NCI-H226 (cell line): ENCODE measurements around the gene F2RL1.
"Not testable (repeated sequence)": the region's sequence is repeated elsewhere in the genome, so short reads cannot be mapped to it uniquely, and the experiment has no call there.

Experiments
- DNase-seq: peaks from one replicate; pipeline ENCODE4 v3.0.0-alpha.2; 2015

Gene F2RL1

DNA sequence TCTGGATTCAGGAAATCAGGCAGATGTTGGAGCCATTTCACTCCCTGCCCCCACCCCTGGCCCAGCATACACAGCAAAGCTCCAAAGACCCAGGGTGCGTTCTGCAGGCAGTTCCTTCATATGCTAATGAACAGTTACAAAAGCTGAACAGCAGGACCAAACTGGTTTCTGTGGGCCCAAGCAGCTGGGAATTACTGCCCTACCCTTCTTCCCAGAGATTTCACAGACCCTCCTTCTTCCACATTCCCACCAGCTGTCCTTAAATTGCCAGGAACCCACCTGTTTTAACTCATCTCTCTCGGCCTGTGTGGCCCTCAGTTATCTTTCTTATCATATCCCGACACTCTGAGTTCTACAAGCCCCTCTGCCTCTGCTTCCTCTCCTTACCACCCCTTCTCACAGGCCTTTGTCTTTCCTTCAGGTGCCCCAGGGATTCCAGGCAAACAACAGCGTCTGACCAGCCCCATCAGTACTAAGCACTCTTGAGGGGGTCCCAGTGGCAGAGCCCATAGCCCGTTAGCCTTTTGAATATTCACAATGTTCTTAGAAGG lies 10.6 kb upstream of the F2RL1 start:
- no peak for DNase-seq

GRCh38 chr5:76809141-76809540 lies 9.7 kb upstream of the F2RL1 start:
- no peak for DNase-seq

- no peak for DNase-seq
These were observed 8.6 kb upstream of the F2RL1 start for GRCh38 chr5:76810236-76810635.

- DNase-seq: no peak
These were observed 7.6 kb upstream of the F2RL1 start for GRCh38 chr5:76811214-76811613.

DNA sequence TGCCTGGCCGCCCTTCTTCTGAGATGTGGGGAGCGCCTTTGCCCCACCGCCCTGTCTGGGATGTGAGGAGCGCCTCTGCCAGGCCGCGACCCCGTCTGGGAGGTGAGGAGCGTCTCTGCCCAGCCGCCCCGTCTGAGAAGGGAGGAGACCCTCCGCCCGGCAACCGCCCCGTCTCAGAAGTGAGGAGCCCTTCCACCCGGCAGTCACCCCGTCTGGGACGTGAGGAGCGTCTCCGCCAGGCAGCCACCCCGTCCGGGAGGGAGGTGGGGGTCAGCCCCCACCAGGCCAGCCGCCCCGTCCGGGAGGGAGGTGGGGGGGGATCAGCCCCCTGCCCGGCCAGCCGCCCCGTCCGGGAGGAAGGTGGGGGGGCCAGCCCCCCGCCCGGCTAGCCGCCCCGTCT lies 6.6 kb upstream of the F2RL1 start:
- not testable (repeated sequence) for DNase-seq

DNA sequence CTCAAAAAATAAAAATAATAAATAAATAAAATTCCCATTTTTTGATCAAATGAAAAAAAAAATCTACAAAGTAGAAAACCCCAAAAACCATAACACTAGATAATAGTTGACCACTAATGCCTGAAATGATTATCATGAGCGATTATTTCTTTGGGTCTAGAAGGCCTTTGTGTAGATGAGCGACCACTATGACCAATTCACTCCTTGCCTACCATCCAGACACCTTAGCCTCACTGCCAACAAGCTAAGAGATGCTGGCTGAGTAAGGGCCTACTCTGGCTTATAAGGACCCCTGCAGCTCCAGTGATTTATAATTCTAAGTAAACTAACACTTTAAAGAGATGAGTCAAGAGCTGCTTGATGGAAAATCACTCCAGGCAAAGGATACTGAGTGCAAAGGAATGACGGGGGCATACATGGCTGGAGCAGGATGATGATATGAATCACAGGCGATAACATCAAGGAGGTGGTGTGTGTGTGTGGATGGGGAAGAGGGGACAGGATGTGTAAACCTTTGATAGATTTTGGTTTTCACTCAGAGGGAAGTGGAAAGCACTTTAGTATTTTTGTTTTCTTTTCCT lies 4.8 kb upstream of the F2RL1 start:
- peak; percentile 81 for DNase-seq

GRCh38 chr5:76816110-76816831 lies 2.6 kb upstream of the F2RL1 start:
- DNase-seq: no peak

GRCh38 chr5:76819851-76820525 lies 1.2 kb downstream of the F2RL1 start:
- DNase-seq: no peak

DNA sequence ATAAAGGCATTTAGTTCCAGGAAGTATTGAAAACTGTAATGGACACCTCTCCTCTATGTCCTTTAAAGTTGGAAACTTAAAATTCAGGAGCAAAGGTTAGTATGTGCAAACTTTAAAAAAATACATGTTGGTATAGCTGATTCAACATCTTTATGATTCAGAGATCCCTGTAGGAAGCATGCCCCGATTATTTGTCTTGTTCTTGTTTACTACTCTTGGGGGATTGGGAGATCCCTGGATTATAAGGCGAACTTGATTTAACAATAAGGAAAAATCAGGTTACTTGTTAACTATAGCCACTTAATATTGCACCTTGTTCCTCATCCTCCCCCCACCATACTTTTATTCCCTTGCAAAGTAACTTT lies 1.7 kb downstream of the F2RL1 start:
- no peak for DNase-seq

DNA sequence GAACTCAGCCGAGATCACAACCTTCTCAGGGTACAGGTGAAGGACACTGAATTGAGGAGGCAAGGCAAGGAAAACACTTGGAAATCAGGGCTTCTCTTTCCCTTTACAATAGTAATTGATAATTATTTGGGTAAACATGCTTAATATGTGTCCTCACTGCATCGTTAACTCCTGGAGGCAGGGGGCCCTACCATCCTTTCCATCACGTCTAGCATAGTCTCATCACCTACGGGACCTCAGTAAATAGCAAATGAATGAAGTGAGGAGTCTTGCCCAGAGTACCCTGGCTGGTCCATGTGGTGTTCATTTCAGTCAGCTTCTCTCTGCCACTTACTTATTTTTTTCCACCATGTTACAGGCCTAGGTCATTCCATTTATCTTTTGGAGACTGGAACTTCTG lies 2.3 kb downstream of the F2RL1 start:
- no peak for DNase-seq

- DNase-seq: not testable (repeated sequence)
These were observed 3.4 kb downstream of the F2RL1 start for GRCh38 chr5:76822105-76822731.

GRCh38 chr5:76826416-76826815 lies 7.6 kb downstream of the F2RL1 start:
- not testable (repeated sequence) for DNase-seq

GRCh38 chr5:76831110-76831452 lies 12.3 kb downstream of the F2RL1 start:
- peak; percentile 56 for DNase-seq

DNA sequence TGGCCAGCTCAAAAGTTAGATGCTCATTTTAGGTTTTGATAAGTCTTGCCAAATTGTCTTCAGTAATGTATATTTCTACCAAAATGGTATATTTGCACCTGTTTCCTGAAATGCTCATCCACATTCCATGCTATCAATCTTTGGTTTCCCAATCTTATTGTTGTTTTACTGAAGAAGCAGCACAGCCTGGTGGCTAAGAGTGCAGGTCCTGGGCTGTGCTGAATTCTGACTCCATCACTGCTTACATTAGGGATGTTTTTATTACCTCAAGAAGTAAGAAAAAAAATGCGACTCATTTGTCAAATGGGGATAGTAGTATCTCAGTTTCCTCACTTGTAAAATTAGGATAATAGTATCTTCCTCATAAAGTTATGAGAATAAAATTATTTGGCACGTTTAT lies 17.4 kb downstream of the F2RL1 start:
- DNase-seq: no peak

DNA sequence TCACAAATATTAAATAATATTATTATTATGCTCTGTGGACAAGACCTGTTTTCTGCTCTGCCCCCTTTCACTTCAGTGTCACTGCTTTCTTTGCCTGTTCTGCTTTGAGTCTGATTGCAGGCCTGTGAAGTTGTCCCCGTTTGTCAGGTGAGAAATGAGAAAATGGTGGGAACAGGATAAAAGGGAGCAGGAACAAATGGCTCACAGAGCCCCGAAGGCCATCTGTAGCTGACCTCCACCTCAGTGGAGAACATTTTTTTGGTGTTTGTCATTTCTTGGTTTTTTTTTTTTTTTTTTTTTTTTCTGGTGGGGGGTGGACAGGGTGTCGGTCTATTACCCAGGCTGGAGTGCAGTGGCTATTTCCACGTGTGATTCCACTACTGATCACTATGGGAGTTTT lies 17.8 kb downstream of the F2RL1 start:
- no peak for DNase-seq

GRCh38 chr5:76838481-76839261 lies 19.8 kb downstream of the F2RL1 start:
- DNase-seq: no peak

GRCh38 chr5:76841361-76841760 lies 22.5 kb downstream of the F2RL1 start:
- DNase-seq: no peak

DNA sequence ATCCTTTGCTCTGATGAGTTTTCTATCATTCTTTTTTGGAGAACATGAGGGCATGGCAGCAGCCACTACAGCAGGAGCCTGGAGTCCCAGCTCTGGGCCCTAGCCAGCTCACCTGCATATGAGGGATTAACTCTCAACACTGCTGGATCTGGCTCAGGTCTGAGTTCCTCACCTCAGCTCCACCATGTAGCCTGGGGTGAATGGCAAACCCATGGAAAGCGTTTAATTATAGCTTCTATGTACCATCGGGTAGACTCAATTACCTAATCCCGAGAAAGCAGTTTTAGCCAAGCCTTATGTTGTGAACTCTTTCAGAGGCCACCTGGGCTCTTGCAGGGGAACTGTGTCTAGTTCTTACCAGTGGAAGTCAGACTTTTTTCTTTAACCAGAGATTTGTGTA lies 27.1 kb downstream of the F2RL1 start:
- no peak for DNase-seq

DNA sequence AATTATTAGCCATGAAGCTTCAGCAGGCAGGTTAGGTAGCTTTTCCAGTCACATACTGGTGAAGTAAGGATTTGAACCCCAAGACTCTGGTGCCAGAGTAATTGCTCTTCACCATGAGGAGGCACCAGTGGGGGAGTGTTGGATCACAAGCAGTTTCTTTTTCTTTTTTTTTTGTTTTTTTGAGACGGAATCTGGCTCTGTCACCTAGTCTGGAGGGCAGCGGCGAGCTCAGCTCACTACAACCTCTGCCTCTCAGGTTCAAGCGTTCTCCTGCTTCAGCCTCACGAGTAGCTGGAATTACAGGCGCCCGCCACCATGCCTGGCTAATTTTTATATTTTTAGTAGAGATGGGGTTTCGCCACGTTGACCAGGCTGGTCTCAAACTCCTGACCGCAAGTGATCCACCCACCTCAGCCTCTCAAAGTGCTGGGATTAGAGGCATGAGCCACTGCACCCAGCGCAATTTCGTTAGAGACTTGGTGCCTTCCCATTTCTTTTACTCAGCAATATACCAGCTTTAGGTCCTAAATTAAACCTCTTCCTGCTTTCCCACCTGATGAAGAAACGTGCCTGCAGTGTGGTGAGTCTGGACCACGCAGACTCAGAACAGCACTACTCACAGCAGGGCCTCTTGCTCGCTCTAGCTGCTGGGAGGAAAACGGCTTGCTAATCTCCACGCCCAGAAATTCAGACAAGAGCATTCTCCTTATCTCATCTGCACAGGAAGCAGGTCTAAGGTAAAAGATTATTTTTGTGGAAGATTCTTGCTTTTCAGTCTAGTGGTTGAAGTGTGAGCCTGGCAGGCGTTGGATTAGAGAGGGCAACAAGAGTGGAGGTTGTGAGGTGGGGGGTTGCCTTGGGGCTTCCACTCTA lies 30.8 kb downstream of the F2RL1 start, which contains the start of gene S100Z:
S100Z (plus strand) TSS at position 596 of the 873 bp plus-strand sequence. CDS start 25,346 bp downstream, outside the sequence.
- DNase-seq: peak; percentile 54

DNA sequence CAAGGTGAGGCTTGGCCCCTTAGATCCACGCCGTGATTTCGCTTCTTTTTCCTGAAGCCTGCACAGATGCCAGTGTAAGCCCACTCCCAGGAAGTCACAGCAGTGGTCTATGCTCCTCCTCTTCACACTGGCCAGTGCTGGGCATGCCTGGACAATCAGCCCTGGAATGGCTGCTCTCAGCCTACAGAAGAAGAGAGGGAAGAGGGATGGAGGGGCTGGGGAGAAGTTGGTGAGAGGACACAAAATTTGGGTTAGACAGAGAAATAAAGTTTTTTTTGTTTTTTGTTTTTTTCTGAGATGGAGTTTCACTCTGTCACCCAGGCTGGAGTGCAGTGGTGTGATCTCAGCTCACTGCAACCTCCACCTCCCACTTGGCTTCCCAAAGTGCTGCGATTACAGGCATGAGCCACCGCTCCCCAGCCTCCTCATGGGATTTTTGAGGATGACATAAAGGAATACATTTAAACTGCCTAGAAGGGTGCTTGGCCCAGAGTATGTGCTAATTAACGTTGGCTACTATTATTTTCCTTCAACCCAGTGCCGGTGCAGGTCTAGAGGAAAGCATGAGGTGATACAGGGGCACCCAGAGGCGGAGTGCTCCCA lies 31.8 kb downstream of the F2RL1 start:
- DNase-seq: no peak

- no peak for DNase-seq
These were observed 33.0 kb downstream of the F2RL1 start for GRCh38 chr5:76851728-76852369.
